K562 (cell line): ENCODE results near the gene NPAS3. TPM values are rescaled to one million over a fixed set of nuclear protein-coding genes. Genes with fewer than 3 reads are reported as not detected.

Source experiments
- ATAC-seq: fragments of 200-7000 bp; cut with Tn5 transposase; 3 replicates; pipeline ENCODE4 v1.9.1; 2020; ENCODE audit warnings: moderate library complexity
- BruUV-seq: library from RNA; stranded (reverse); fragments of 400-500 nt; replicated peaks from 2 replicates; lab custom pipeline; 2021; lab: Mats Ljungman, UMichigan
- CTCF ChIA-PET: fragments of 300-600 bp; formaldehyde crosslinking; extraction: SDS; loops from one replicate; lab custom pipeline; 2021; ENCODE audit warnings: low intra/inter-chr PET ratio; lab: Yijun Ruan, JAX
- POLR2A ChIA-PET: fragments of 300-600, 350-650 bp; sonication (Branson Sonifier 250); formaldehyde crosslinking; extraction: SDS; loops from one replicate; lab custom pipeline; 2021; ENCODE audit warnings: antibody characterized with exemption, inconsistent platforms; lab: Yijun Ruan, JAX
- DNase-seq, 4 experiments: peaks; one replicate each; pipeline versions ENCODE4 v3.0.0 to v3.0.0-alpha.2; 2011 to 2018; ENCODE audit warnings: low spot score in 3 of 4, mixed read lengths in 3 of 4; ENCODE audit errors: extremely low read depth in 1 of 4
- FAIRE-seq: peaks from 2 replicates; lab custom pipeline; 2011; peaks lifted over from hg19 to GRCh38; lab: Jason Lieb, UNC
- H2AFZ ChIP-seq: 2 replicates; pipeline ENCODE4 v1.6.0; 2011; ENCODE audit warnings: low read depth, low read length, control low read depth, inconsistent platforms
- H3K27ac ChIP-seq: fragments of 200-600 bp; 3 replicates; pipeline ENCODE4 v1.8.0; 2011; ENCODE audit warnings: low read depth, mild to moderate bottlenecking, control low read depth, inconsistent platforms, low read length, moderate library complexity, mixed read lengths; ENCODE audit errors: extremely low read depth
- H3K27me3 ChIP-seq, 2 experiments: fragments of 300-600 bp in 1 of 2; 2 replicates in 1 of 2; 3 replicates in 1 of 2; pipeline versions ENCODE4 v1.6.0 to v1.8.0; 2011; ENCODE audit warnings: inconsistent platforms in 2 of 2, low read length in 2 of 2, mild to moderate bottlenecking in 1 of 2, mixed read lengths in 1 of 2, moderate library complexity in 1 of 2; ENCODE audit not compliant: control insufficient read depth in 2 of 2, insufficient read depth in 2 of 2
- H3K36me3 ChIP-seq: fragments of 300-600 bp; 3 replicates; pipeline ENCODE4 v1.8.0; 2011; ENCODE audit warnings: mild to moderate bottlenecking, low read length, inconsistent platforms; ENCODE audit not compliant: control insufficient read depth, insufficient read depth
- H3K4me1 ChIP-seq, 2 experiments: fragments of 200-600 bp in 1 of 2; replicated peaks in 1 of 2; 2 replicates in 1 of 2; 3 replicates in 1 of 2; pipeline versions ENCODE4 v1.5.1 to v1.8.0; 2011; ENCODE audit warnings: inconsistent platforms in 2 of 2, low read length in 2 of 2, mild to moderate bottlenecking in 1 of 2, mixed read lengths in 1 of 2, moderate library complexity in 1 of 2; ENCODE audit not compliant: control insufficient read depth in 2 of 2, insufficient read depth in 2 of 2
- H3K4me2 ChIP-seq: 2 replicates; pipeline ENCODE4 v1.6.1; 2011; ENCODE audit warnings: low read length, control low read depth, inconsistent platforms, mixed read lengths; ENCODE audit not compliant: insufficient read depth
- H3K4me3 ChIP-seq: fragments of 200-600 bp; sonication (generic), shearing (Covaris generic); 2 replicates; pipeline ENCODE4 v1.5.1; 2016; ENCODE audit warnings: control low read depth, inconsistent platforms
- H3K79me2 ChIP-seq: fragments of 200-600 bp; 3 replicates; pipeline ENCODE4 v1.8.0; 2011; ENCODE audit warnings: low read length, inconsistent platforms; ENCODE audit not compliant: control insufficient read depth, insufficient read depth
- H3K9ac ChIP-seq, 2 experiments: 2 replicates each; pipeline versions ENCODE4 v1.6.0 to v1.6.1; 2011; ENCODE audit warnings: low read depth in 2 of 2, low read length in 2 of 2, control low read depth in 1 of 2, inconsistent platforms in 1 of 2, mild to moderate bottlenecking in 1 of 2, mixed read lengths in 1 of 2; ENCODE audit not compliant: insufficient read depth in 1 of 2
- H3K9me1 ChIP-seq: one replicate; pipeline ENCODE4 v1.6.0; 2011; ENCODE audit warnings: inconsistent platforms, mild to moderate bottlenecking, low read length, moderate library complexity; ENCODE audit not compliant: control insufficient read depth, insufficient read depth
- H3K9me3 ChIP-seq: replicated peaks from 2 replicates; pipeline ENCODE4 v1.5.1; 2011; ENCODE audit warnings: low read depth, low read length, inconsistent platforms; ENCODE audit not compliant: control insufficient read depth, insufficient read depth
- H4K20me1 ChIP-seq: replicated peaks from 2 replicates; pipeline ENCODE4 v1.6.1; 2011; ENCODE audit warnings: low read length, inconsistent platforms, mixed read lengths; ENCODE audit not compliant: control insufficient read depth, insufficient read depth
- BACH1 ChIP-seq: fragments of 200-800 bp; sonication (Bioruptor generic); IDR thresholded peaks from 2 replicates; pipeline ENCODE4 v1.6.1; 2016; ENCODE audit warnings: missing genetic modification characterization, missing compliant biosample characterization
- CGGBP1 ChIP-seq: fragments of 250-450 bp; sonication (Bioruptor Pico); IDR thresholded peaks from 2 replicates; pipeline ENCODE4 v1.9.0; 2021; ENCODE audit warnings: mild to moderate bottlenecking
- CREBBP ChIP-seq: IDR thresholded peaks from one replicate; pipeline ENCODE4 v1.6.1; 2012; ENCODE audit warnings: low read depth, mild to moderate bottlenecking, control low read depth, inconsistent platforms, low read length
- POLR3G ChIP-seq: IDR thresholded peaks from 2 replicates; pipeline ENCODE4 v1.6.1; 2011; ENCODE audit not compliant: insufficient read length, insufficient replicate concordance; ENCODE audit errors: extremely low read depth
- TRIM28 ChIP-seq: fragments of 450-650 bp; IDR thresholded peaks from 2 replicates; pipeline ENCODE4 v1.6.1; 2017
- ZBTB11 ChIP-seq, 3 experiments: fragments of 200-800 bp in 1 of 3; fragments of 250-450 bp in 1 of 3; fragments of 450-650 bp in 1 of 3; sonication (Bioruptor Pico) in 1 of 3; sonication (Bioruptor generic) in 1 of 3; formaldehyde crosslinking in 1 of 3; IDR thresholded peaks; 2 replicates each; pipeline versions ENCODE4 v1.6.1 to v1.8.0; 2016 to 2022; ENCODE audit warnings: mild to moderate bottlenecking in 2 of 3, missing genetic modification characterization in 2 of 3, missing compliant biosample characterization in 1 of 3, moderate library complexity in 1 of 3
- WGBS: fragments of 100-300 bp; shearing (Covaris generic); methylation state at CpG from one replicate; pipeline ENCODE4 v1.1.6; 2016; ENCODE audit warnings: low coverage, mixed read lengths; ENCODE audit not compliant: insufficient coverage; ENCODE audit errors: missing lambda C conversion rate; 5-methylcytosine and 5-hydroxymethylcytosine counted together
- in situ Hi-C: fragments of 300-500 bp; cut with MboI; formaldehyde crosslinking; loops from 4 replicates; pipeline ENCODE4 v1.15.0; 2018; ENCODE audit warnings: inconsistent platforms, mixed read lengths
- intact Hi-C: fragments of 100-400 bp; cut with micrococcal nuclease; formaldehyde crosslinking; loops from 2 replicates; pipeline ENCODE4 v1.14.2; 2022
- polyA plus RNA-seq, 8 experiments: library from polyadenylated mRNA; depleted of rRNA in 4 of 8; stranded (reverse) in 5 of 8; unstranded in 3 of 8; fragments of >200 nt; fragmentation: Nextera tagmentation in 2 of 8; fragmentation: Illumina TruSeq in 1 of 8; extraction: Ambion mirVana in 2 of 8; extraction: Trizol in 1 of 8; gene quantifications; 2 replicates each; pipeline versions ENCODE4 v1.2.1 to v1.2.3, GENCODE V29; 2011 to 2014; ENCODE audit warnings: inconsistent platforms in 1 of 8, missing spikeins in 1 of 8
- total RNA-seq, 7 experiments: library from RNA; depleted of rRNA in 6 of 7; stranded (reverse); fragments of >200 nt in 6 of 7; fragmentation: Illumina TruSeq in 2 of 7; extraction: Trizol in 2 of 7; gene quantifications; 2 replicates each; pipeline versions ENCODE4 v1.2.1 to v1.2.3, GENCODE V29; 2011 to 2021; ENCODE audit warnings: low replicate concordance in 1 of 7
- TF ChIP-seq, protein P1 (sequence below): fragments of 150-350 bp; conservative IDR thresholded peaks from 2 replicates; pipeline ENCODE4 v1.6.1; 2014; ENCODE audit warnings: low read length
- TF ChIP-seq, protein P2 (sequence below): fragments of 450-650 bp; IDR thresholded peaks from 2 replicates; pipeline ENCODE4 v1.6.1; 2017; ENCODE audit warnings: antibody characterized with exemption, mild to moderate bottlenecking

The NPAS3 gene
- total and polyA plus RNA-seq, 9 of the 15 experiments (the other 6 are each of a cell fraction or from before 2014, with no cell fraction given): 0.04 TPM; not detected in 8

- no peak overlapping the region for H3K4me3 ChIP-seq
- no peak overlapping the region for H3K27ac ChIP-seq
- H3K4me1 ChIP-seq: peaks cover 0 to 8% of the 10 kb centered on the region in 2 experiments; a peak in 2 of 5 replicates
- intact Hi-C loops (no loop called here), in situ Hi-C loops (no loop called here)
- H2AFZ ChIP-seq: no peak overlapping the region
- H3K9me3 ChIP-seq: no peaks in the 10 kb centered on the region
- WGBS: 23% methylated on average over 2 of the region's 3 CpGs
- no peaks in the 10 kb centered on the region for H3K9me1 ChIP-seq
- H3K79me2 ChIP-seq: no peaks in the 10 kb centered on the region
- no peak overlapping the region for H3K9ac ChIP-seq
- FAIRE-seq: no peak
- CTCF ChIA-PET: no interaction called here
- no peak for DNase-seq
- BruUV-seq: no TSS peak
- H3K36me3 ChIP-seq: no peaks in the 10 kb centered on the region
- H3K27me3 ChIP-seq: no peaks in the 10 kb centered on the region
- no peak overlapping the region for H3K4me2 ChIP-seq
- POLR2A ChIA-PET: interaction anchor here (1.0 to 2.3 kb wide), 2 partner anchors 9 to 27 kb away, joined by 3 to 6 read pairs; no protein-coding TSS in a partner anchor
- no peaks in the 10 kb centered on the region for H4K20me1 ChIP-seq
- no peak for ATAC-seq
- TF ChIP-seq, protein P1, sequence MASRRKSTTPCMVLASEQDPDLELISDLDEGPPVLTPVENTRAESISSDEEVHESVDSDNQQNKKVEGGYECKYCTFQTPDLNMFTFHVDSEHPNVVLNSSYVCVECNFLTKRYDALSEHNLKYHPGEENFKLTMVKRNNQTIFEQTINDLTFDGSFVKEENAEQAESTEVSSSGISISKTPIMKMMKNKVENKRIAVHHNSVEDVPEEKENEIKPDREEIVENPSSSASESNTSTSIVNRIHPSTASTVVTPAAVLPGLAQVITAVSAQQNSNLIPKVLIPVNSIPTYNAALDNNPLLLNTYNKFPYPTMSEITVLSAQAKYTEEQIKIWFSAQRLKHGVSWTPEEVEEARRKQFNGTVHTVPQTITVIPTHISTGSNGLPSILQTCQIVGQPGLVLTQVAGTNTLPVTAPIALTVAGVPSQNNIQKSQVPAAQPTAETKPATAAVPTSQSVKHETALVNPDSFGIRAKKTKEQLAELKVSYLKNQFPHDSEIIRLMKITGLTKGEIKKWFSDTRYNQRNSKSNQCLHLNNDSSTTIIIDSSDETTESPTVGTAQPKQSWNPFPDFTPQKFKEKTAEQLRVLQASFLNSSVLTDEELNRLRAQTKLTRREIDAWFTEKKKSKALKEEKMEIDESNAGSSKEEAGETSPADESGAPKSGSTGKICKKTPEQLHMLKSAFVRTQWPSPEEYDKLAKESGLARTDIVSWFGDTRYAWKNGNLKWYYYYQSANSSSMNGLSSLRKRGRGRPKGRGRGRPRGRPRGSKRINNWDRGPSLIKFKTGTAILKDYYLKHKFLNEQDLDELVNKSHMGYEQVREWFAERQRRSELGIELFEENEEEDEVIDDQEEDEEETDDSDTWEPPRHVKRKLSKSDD: no peak
- no peak for TF ChIP-seq POLR3G
- TF ChIP-seq, protein P2, sequence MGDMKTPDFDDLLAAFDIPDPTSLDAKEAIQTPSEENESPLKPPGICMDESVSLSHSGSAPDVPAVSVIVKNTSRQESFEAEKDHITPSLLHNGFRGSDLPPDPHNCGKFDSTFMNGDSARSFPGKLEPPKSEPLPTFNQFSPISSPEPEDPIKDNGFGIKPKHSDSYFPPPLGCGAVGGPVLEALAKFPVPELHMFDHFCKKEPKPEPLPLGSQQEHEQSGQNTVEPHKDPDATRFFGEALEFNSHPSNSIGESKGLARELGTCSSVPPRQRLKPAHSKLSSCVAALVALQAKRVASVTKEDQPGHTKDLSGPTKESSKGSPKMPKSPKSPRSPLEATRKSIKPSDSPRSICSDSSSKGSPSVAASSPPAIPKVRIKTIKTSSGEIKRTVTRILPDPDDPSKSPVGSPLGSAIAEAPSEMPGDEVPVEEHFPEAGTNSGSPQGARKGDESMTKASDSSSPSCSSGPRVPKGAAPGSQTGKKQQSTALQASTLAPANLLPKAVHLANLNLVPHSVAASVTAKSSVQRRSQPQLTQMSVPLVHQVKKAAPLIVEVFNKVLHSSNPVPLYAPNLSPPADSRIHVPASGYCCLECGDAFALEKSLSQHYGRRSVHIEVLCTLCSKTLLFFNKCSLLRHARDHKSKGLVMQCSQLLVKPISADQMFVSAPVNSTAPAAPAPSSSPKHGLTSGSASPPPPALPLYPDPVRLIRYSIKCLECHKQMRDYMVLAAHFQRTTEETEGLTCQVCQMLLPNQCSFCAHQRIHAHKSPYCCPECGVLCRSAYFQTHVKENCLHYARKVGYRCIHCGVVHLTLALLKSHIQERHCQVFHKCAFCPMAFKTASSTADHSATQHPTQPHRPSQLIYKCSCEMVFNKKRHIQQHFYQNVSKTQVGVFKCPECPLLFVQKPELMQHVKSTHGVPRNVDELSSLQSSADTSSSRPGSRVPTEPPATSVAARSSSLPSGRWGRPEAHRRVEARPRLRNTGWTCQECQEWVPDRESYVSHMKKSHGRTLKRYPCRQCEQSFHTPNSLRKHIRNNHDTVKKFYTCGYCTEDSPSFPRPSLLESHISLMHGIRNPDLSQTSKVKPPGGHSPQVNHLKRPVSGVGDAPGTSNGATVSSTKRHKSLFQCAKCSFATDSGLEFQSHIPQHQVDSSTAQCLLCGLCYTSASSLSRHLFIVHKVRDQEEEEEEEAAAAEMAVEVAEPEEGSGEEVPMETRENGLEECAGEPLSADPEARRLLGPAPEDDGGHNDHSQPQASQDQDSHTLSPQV: no peak
- no peak for TF ChIP-seq CGGBP1
- no peak for TF ChIP-seq BACH1
- TF ChIP-seq CREBBP: no peak
- no peak for TF ChIP-seq TRIM28
- TF ChIP-seq ZBTB11 (CRISPR knock-in tag; IDR thresholded peaks at IDR 0.05): no peak
Measured at GRCh38 chr14:33573301-33573880, 634.7 kb downstream of the NPAS3 start.
